CD4-positive, alpha-beta T cell (primary cell): Measurements from ENCODE around the gene LARGE1. TPM values are rescaled to one million over a fixed set of nuclear protein-coding genes. Genes with fewer than 3 reads are reported as not detected.

Experiments
- ATAC-seq: fragments of 200-7000 bp; cut with Tn5 transposase; one replicate; pipeline ENCODE4 v1.10.0; 2022; ENCODE audit warnings: mild to moderate bottlenecking; ENCODE audit not compliant: poor library complexity
- CTCF ChIA-PET: fragments of 350-600 bp; sonication (Branson Sonifier 250); formaldehyde crosslinking; loops from one replicate; lab custom pipeline; 2021; ENCODE audit warnings: antibody characterized with exemption, inconsistent platforms; lab: Charles Lee
- POLR2A ChIA-PET: fragments of 350-600 bp; sonication (Branson Sonifier 250); formaldehyde crosslinking; loops from one replicate; lab custom pipeline; 2021; ENCODE audit warnings: antibody characterized with exemption, inconsistent platforms; lab: Charles Lee
- DNase-seq, 14 experiments: peaks; one replicate each; pipeline ENCODE4 v3.0.0-alpha.2; 2013 to 2020; ENCODE audit warnings: mixed read lengths in 2 of 14
- H3K27ac ChIP-seq, 2 donors: one replicate each; pipeline versions ENCODE4 v1.5.1 to v1.7.0; 2013; ENCODE audit warnings: low read length in 2 of 2, low read depth in 1 of 2, mild to moderate bottlenecking in 1 of 2
- H3K27me3 ChIP-seq, 2 experiments: 1 replicate in 1 of 2; 2 replicates in 1 of 2; pipeline versions ENCODE4 v1.6.1 to v1.7.0; 2013; ENCODE audit warnings: low read length in 2 of 2, control low read depth in 1 of 2, mild to moderate bottlenecking in 1 of 2, moderate library complexity in 1 of 2; ENCODE audit not compliant: insufficient read depth in 2 of 2, control insufficient read depth in 1 of 2
- H3K36me3 ChIP-seq: one replicate; pipeline ENCODE4 v1.6.1; 2013; ENCODE audit warnings: low read length, control low read depth; ENCODE audit not compliant: insufficient read depth
- H3K4me1 ChIP-seq: one replicate; pipeline ENCODE4 v1.6.1; 2013; ENCODE audit warnings: low read length, control low read depth; ENCODE audit not compliant: insufficient read depth
- H3K4me3 ChIP-seq: one replicate; pipeline ENCODE4 v1.5.1; 2013; ENCODE audit warnings: mild to moderate bottlenecking, low read length, moderate library complexity
- H3K9me3 ChIP-seq, 2 experiments: 1 replicate in 1 of 2; 2 replicates in 1 of 2; pipeline versions ENCODE4 v1.6.1 to v1.7.0; 2013; ENCODE audit warnings: low read length in 2 of 2, mild to moderate bottlenecking in 2 of 2, control low read depth in 1 of 2, moderate library complexity in 1 of 2; ENCODE audit not compliant: control insufficient read depth in 1 of 2, insufficient read depth in 1 of 2
- H3K27ac Mint-ChIP-seq: one replicate; pipeline ENCODE4 v1.8.0; 2020; ENCODE audit warnings: mixed read lengths
- H3K27me3 Mint-ChIP-seq: one replicate; pipeline ENCODE4 v1.8.0; 2021; ENCODE audit warnings: mixed read lengths
- H3K36me3 Mint-ChIP-seq: one replicate; pipeline ENCODE4 v1.8.0; 2021; ENCODE audit warnings: low read depth, mixed read lengths
- H3K4me1 Mint-ChIP-seq: one replicate; pipeline ENCODE4 v1.8.0; 2021; ENCODE audit warnings: low read depth, mixed read lengths
- H3K4me3 Mint-ChIP-seq: one replicate; pipeline ENCODE4 v1.8.0; 2020; ENCODE audit warnings: mild to moderate bottlenecking, mixed read lengths
- H3K9me3 Mint-ChIP-seq: one replicate; pipeline ENCODE4 v1.8.0; 2020; ENCODE audit warnings: mixed read lengths
- CTCF ChIP-seq: fragments of 200-600 bp; IDR thresholded peaks from one replicate; pipeline ENCODE4 v1.8.0; 2022; ENCODE audit warnings: antibody characterized with exemption, mild to moderate bottlenecking
- intact Hi-C, 2 experiments: fragments of 100-400 bp; cut with DNase I in 1 of 2; cut with micrococcal nuclease in 1 of 2; formaldehyde crosslinking; loops; one replicate each; pipeline versions ENCODE4 v1.15.1 to v1.9.0; 2023 to 2025; cut with DNase I, micrococcal nuclease
- microRNA-seq: library from miRNA; unstranded; fragments of <30 nt; microRNA quantifications from one replicate; pipeline ENCODE4 v1.2.0, GENCODE V29; 2021; ENCODE audit warnings: borderline microRNAs expressed, borderline replicate concordance
- total RNA-seq, 174 experiments: library from RNA in 2 of 174; stranded (reverse) in 2 of 174; gene quantifications; one replicate each; pipeline ENCODE4 v1.2.3 and lab custom pipeline; 2021 to 2026

Gene LARGE1
- total RNA-seq, 2 experiments from 2014 or later, result 0.14 to 0.70 TPM

- Mint-ChIP-seq H3K4me3 (no peak overlapping the region), H3K27me3 (peaks cover 9% of the 10 kb centered on the region), H3K4me1 (no peaks in the 10 kb centered on the region), H3K9me3 (peaks cover 10% of the 10 kb centered on the region), H3K36me3 (no peaks in the 10 kb centered on the region), H3K27ac (no peak overlapping the region)
- intact Hi-C loops, result no loop called here
- Histone ChIP-seq H3K4me1 (no peaks in the 10 kb centered on the region), H3K27me3 (no peaks in the 10 kb centered on the region), H3K36me3 (no peaks in the 10 kb centered on the region), H3K4me3 (no peak overlapping the region), H3K9me3 (peaks cover 8 to 19% of the 10 kb centered on the region in 2 experiments), H3K27ac (no peak overlapping the region)
- TF ChIP-seq CTCF, result no peak
- CTCF ChIA-PET, result no interaction called here
- POLR2A ChIA-PET, result no interaction called here
- ATAC-seq (no peak), DNase-seq (no peak)
Observed at GRCh38 chr22:33224841-33225240, 695.4 kb downstream of the LARGE1 start.

Small RNAs within 50 kb of the gene (microRNA-seq; reads per million reads assigned to microRNA genes)
- gene MIR4764, result not detected
